ENCODE measurements around the gene DHTKD1. TPM values are rescaled to one million over a fixed set of nuclear protein-coding genes. Genes with fewer than 3 reads are reported as not detected.
A peak's percentile ranks its signal among the peaks of the same experiment; 100 is the strongest.

DHTKD1 gene
- total RNA-seq = 10 to 100 TPM; 17.0 to 20.1 TPM

- no peaks in the 10 kb centered on the region for H3K36me3 Mint-ChIP-seq (ENCODE audit: low read depth)
- no peaks in the 10 kb centered on the region for H3K27me3 Mint-ChIP-seq (ENCODE audit: low read depth)
- peak within 1 kb of the TSS; percentile 88 for H3K27ac Mint-ChIP-seq
- intact Hi-C loops (cut with micrococcal nuclease) = loop anchor here (1.0 to 2.0 kb wide), 7 partner anchors 25 to 172 kb away; partner anchors contain the start of genes NUDT5 and SEC61A2
- peak within 1 kb of the TSS; percentile 83 for H3K4me3 Mint-ChIP-seq
- CTCF ChIA-PET = no interaction called here
- peaks cover 21% of the 10 kb centered on the region for H3K4me1 Mint-ChIP-seq (ENCODE audit: low read depth)
- H3K9me3 Mint-ChIP-seq = no peaks in the 10 kb centered on the region
- peak; percentile 99 for DNase-seq
These were observed at the start of gene DHTKD1 for GRCh38 chr10:12068449-12069269. DHTKD1 (plus strand) TSS chr10:12068954; CDS start chr10:12069034, 80 bp downstream.

- CTCF ChIA-PET = no interaction called here
- intact Hi-C loops (cut with micrococcal nuclease) = no loop called here
- H3K27me3 Mint-ChIP-seq (ENCODE audit: low read depth) = no peaks in the 10 kb centered on the region
- peaks cover 7% of the 10 kb centered on the region for H3K36me3 Mint-ChIP-seq (ENCODE audit: low read depth)
- H3K4me3 Mint-ChIP-seq = no peak overlapping the region
- H3K4me1 Mint-ChIP-seq (ENCODE audit: low read depth) = peaks cover 24% of the 10 kb centered on the region
- H3K27ac Mint-ChIP-seq = no peak overlapping the region
- no peak for DNase-seq
- no peaks in the 10 kb centered on the region for H3K9me3 Mint-ChIP-seq
These were observed 49.3 kb upstream of the DHTKD1 start for GRCh38 chr10:12019283-12019971.

- Mint-ChIP-seq H3K9me3 (no peaks in the 10 kb centered on the region), H3K36me3 (ENCODE audit: low read depth) (peaks cover 5% of the 10 kb centered on the region), H3K4me1 (ENCODE audit: low read depth) (peaks cover 24% of the 10 kb centered on the region), H3K27me3 (ENCODE audit: low read depth) (no peaks in the 10 kb centered on the region), H3K27ac (no peak overlapping the region), H3K4me3 (no peak overlapping the region)
- DNase-seq = no peak
- CTCF ChIA-PET = interaction anchor here (0.9 kb wide), 1 partner anchor 10 kb away, joined by 3 read pairs; no protein-coding TSS in a partner anchor
- intact Hi-C loops (cut with micrococcal nuclease) = no loop called here
These were observed 48.2 kb upstream of the DHTKD1 start for GRCh38 chr10:12020574-12020973.

GRCh38 chr10:12022580-12023257, 46.0 kb upstream of the DHTKD1 start:
- Mint-ChIP-seq H3K27me3 (ENCODE audit: low read depth) (no peaks in the 10 kb centered on the region), H3K27ac (peak overlapping the region; percentile 77), H3K36me3 (ENCODE audit: low read depth) (peaks cover 14% of the 10 kb centered on the region), H3K4me3 (no peak overlapping the region), H3K9me3 (no peaks in the 10 kb centered on the region), H3K4me1 (ENCODE audit: low read depth) (peaks cover 34% of the 10 kb centered on the region)
- DNase-seq = no peak
- CTCF ChIA-PET = no interaction called here
- intact Hi-C loops (cut with micrococcal nuclease) = loop anchor here (1.0 kb wide), 1 partner anchor 46 kb away; the partner anchor contains the start of gene DHTKD1

- no peak overlapping the region for H3K27ac Mint-ChIP-seq
These were observed 43.2 kb upstream of the DHTKD1 start for GRCh38 chr10:12025591-12025990.

GRCh38 chr10:12027539-12027938, 41.2 kb upstream of the DHTKD1 start:
- H3K4me3 Mint-ChIP-seq = no peak overlapping the region
- H3K27me3 Mint-ChIP-seq (ENCODE audit: low read depth) = no peaks in the 10 kb centered on the region
- DNase-seq = no peak
- peaks cover 47% of the 10 kb centered on the region for H3K4me1 Mint-ChIP-seq (ENCODE audit: low read depth)
- no peak overlapping the region for H3K27ac Mint-ChIP-seq
- no peaks in the 10 kb centered on the region for H3K9me3 Mint-ChIP-seq
- intact Hi-C loops (cut with micrococcal nuclease) = loop anchor here (2.0 kb wide), 1 partner anchor 13 kb away; no protein-coding TSS in a partner anchor
- CTCF ChIA-PET = no interaction called here
- peaks cover 35% of the 10 kb centered on the region for H3K36me3 Mint-ChIP-seq (ENCODE audit: low read depth)

More at GRCh38 chr10:12025591-12025990, 43.2 kb upstream of the DHTKD1 start:
- CTCF ChIA-PET = interaction anchor here (0.5 to 2.5 kb wide), 2 partner anchors 9 to 141 kb away, joined by 3 to 7 read pairs; no protein-coding TSS in a partner anchor
- Mint-ChIP-seq H3K36me3 (ENCODE audit: low read depth) (peaks cover 29% of the 10 kb centered on the region), H3K27me3 (ENCODE audit: low read depth) (no peaks in the 10 kb centered on the region), H3K4me1 (ENCODE audit: low read depth) (peaks cover 45% of the 10 kb centered on the region), H3K4me3 (no peak overlapping the region), H3K9me3 (no peaks in the 10 kb centered on the region)
- intact Hi-C loops (cut with micrococcal nuclease) = no loop called here
- DNase-seq = no peak

GRCh38 chr10:12031404-12031803, 37.4 kb upstream of the DHTKD1 start:
- peaks cover 32% of the 10 kb centered on the region for H3K4me1 Mint-ChIP-seq (ENCODE audit: low read depth)
- H3K9me3 Mint-ChIP-seq = no peaks in the 10 kb centered on the region
- intact Hi-C loops (cut with micrococcal nuclease) = no loop called here
- no peak overlapping the region for H3K4me3 Mint-ChIP-seq
- peaks cover 47% of the 10 kb centered on the region for H3K36me3 Mint-ChIP-seq (ENCODE audit: low read depth)
- DNase-seq = no peak
- no peak overlapping the region for H3K27ac Mint-ChIP-seq
- H3K27me3 Mint-ChIP-seq (ENCODE audit: low read depth) = no peaks in the 10 kb centered on the region
- CTCF ChIA-PET = no interaction called here

GRCh38 chr10:12036073-12036655, 32.6 kb upstream of the DHTKD1 start:
- H3K4me3 Mint-ChIP-seq = no peak overlapping the region
- H3K27me3 Mint-ChIP-seq (ENCODE audit: low read depth) = no peaks in the 10 kb centered on the region
- intact Hi-C loops (cut with micrococcal nuclease) = no loop called here
- peaks cover 34% of the 10 kb centered on the region for H3K4me1 Mint-ChIP-seq (ENCODE audit: low read depth)
- peaks cover 30% of the 10 kb centered on the region for H3K36me3 Mint-ChIP-seq (ENCODE audit: low read depth)
- H3K27ac Mint-ChIP-seq = no peak overlapping the region
- DNase-seq = no peak
- CTCF ChIA-PET = no interaction called here
- H3K9me3 Mint-ChIP-seq = no peaks in the 10 kb centered on the region

- no peaks in the 10 kb centered on the region for H3K27me3 Mint-ChIP-seq (ENCODE audit: low read depth)
- intact Hi-C loops (cut with micrococcal nuclease) = loop anchor here (2.0 to 10.0 kb wide), 3 partner anchors 15 to 1260 kb away; partner anchors contain the start of gene PHYH
- H3K36me3 Mint-ChIP-seq (ENCODE audit: low read depth) = peaks cover 9% of the 10 kb centered on the region
- peak; percentile 61 for DNase-seq
- H3K4me3 Mint-ChIP-seq = peak overlapping the region; percentile 98
- H3K9me3 Mint-ChIP-seq = no peaks in the 10 kb centered on the region
- H3K4me1 Mint-ChIP-seq (ENCODE audit: low read depth) = peaks cover 34% of the 10 kb centered on the region
- CTCF ChIA-PET = interaction anchor here (0.9 to 1.4 kb wide), 3 partner anchors 55 to 154 kb away, joined by 3 to 4 read pairs (median 3); partner anchors contain the start of genes CDC123 and NUDT5
- H3K27ac Mint-ChIP-seq = peak overlapping the region; percentile 99
These were observed 26.9 kb upstream of the DHTKD1 start for GRCh38 chr10:12041766-12042408.

GRCh38 chr10:12042409-12042796, 26.4 kb upstream of the DHTKD1 start:
- Mint-ChIP-seq H3K9me3 (no peaks in the 10 kb centered on the region), H3K27ac (peak overlapping the region; percentile 99), H3K4me3 (peak overlapping the region; percentile 98), H3K27me3 (ENCODE audit: low read depth) (no peaks in the 10 kb centered on the region), H3K4me1 (ENCODE audit: low read depth) (peaks cover 33% of the 10 kb centered on the region), H3K36me3 (ENCODE audit: low read depth) (peaks cover 9% of the 10 kb centered on the region)
- DNase-seq = no peak
- CTCF ChIA-PET = interaction anchor here (1.4 kb wide), 1 partner anchor 153 kb away, joined by 4 read pairs; the partner anchor contains the start of genes CDC123 and NUDT5
- intact Hi-C loops (cut with micrococcal nuclease) = loop anchor here (5.0 to 10.0 kb wide), 2 partner anchors 868 to 1260 kb away; partner anchors contain the start of gene PHYH
